ENCODE data around the gene CLINT1. TPM values are rescaled to one million over a fixed set of nuclear protein-coding genes. Genes with fewer than 3 reads are reported as not detected.

Gene CLINT1
- total and polyA plus RNA-seq, 2 of the 4 experiments (the other 2 are of a cell fraction): 144 to 146 TPM

DNA sequence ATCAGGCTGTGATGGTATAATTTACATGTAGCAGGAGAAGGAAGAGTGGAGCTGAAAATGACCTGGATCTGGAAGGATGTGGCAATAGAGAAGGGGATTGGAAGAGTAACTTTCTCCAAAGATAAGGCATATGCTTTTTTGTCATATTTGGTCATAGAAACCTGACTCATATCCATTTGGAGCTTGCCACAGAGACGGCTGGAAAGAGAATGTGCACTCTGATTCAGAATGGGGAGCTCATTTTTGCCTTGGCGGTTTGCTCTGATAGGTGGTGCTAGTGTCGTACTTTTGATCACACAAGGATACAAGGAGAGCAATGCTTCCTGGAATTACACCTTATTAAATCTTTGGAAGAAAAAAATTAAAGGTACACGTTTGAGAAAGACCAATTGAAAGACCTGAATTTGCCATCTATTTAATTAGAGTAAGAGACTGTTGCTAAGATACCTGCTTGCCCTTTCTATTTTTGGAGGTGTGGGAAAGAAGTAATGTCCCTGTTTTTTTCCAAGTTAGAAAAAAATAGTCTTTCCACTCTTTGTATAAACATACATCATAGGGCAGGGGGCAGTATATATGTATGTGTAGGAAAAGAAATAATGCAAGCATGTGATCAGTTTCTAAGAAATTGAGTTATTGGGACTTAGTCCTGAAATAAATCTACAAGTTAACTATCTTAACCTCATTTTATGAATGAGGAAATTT, 110.0 kb downstream of the CLINT1 start:
- WGBS, 2 experiments (ENCODE audit: extremely low coverage in 2 of 2, insufficient read length in 1 of 2): 40% methylated on average over 1 of the region's 4 CpGs; no CpG with 5 or more reads in 1 of the 2 experiments
- Histone ChIP-seq H3K4me2 (ENCODE audit: low read depth, low read length) (peak overlapping the region; percentile 16; the same call in 1 of the 2 replicates), H3K27ac (ENCODE audit: insufficient read depth, low read length) (no peak overlapping the region), H3K14ac (replicated peaks; ENCODE audit: low read depth, low read length) (peak overlapping the region; percentile 17; the same call in 1 of the 2 replicates), H3K23ac (ENCODE audit: low read depth, low read length) (no peak overlapping the region), H4K5ac (ENCODE audit: low read depth, low read length) (no peak overlapping the region; the same call in 1 of the 2 replicates), H4K8ac (ENCODE audit: low read depth in 2 of 2, low read length in 2 of 2) (peak overlapping the region; percentile 44 to 58; a peak in 2 of 4 replicates), H2AFZ (replicated peaks; ENCODE audit: low read length, poor library complexity) (no peak overlapping the region), H3K9ac (ENCODE audit: low read depth, low read length) (no peak overlapping the region), H2BK5ac (ENCODE audit: low read depth, low read length, poor library complexity, severe bottlenecking) (peak overlapping the region; percentile 50), H3K9me1 (ENCODE audit: insufficient read depth, low read length) (peaks cover 5% of the 10 kb centered on the region; the same call in 1 of the 2 replicates), H4K91ac (ENCODE audit: insufficient read depth, low read depth, low read length) (no peak overlapping the region), H4K20me1 (ENCODE audit: insufficient read depth, low read length) (no peaks in the 10 kb centered on the region), H3K27me3 (ENCODE audit: control insufficient read depth, insufficient read depth, low read length) (no peaks in the 10 kb centered on the region), H2BK120ac (ENCODE audit: low read depth, low read length) (no peak overlapping the region), H3K18ac (ENCODE audit: low read depth, low read length) (peak overlapping the region; percentile 75; the same call in 1 of the 2 replicates), H2BK20ac (ENCODE audit: low read depth, low read length) (no peak overlapping the region), H3K4ac (ENCODE audit: low read depth, low read length) (peak overlapping the region; percentile 65; the same call in 1 of the 2 replicates), H2AK9ac (replicated peaks; ENCODE audit: low read depth, low read length, poor library complexity) (no peak overlapping the region), H3K36me3 (ENCODE audit: control insufficient read depth, insufficient read depth, low read length) (no peaks in the 10 kb centered on the region; the same call in 1 of the 2 replicates), H3K4me1 (ENCODE audit: control insufficient read depth, insufficient read depth, low read length) (peaks cover 5% of the 10 kb centered on the region), H2AK5ac (ENCODE audit: low read depth, low read length) (no peak overlapping the region), H3K56ac (ENCODE audit: extremely low read depth, insufficient read depth, low read length) (no peak overlapping the region), H2BK15ac (ENCODE audit: low read depth, low read length) (no peak overlapping the region), H3K79me1 (ENCODE audit: low read depth in 1 of 2, low read length in 2 of 2) (peaks cover 35 to 48% of the 10 kb centered on the region in 2 experiments), H3K4me3 (ENCODE audit: insufficient read depth, low read depth, low read length) (no peak overlapping the region), H3K9me3 (ENCODE audit: control insufficient read depth, insufficient read depth, low read length) (no peaks in the 10 kb centered on the region)
- ChIA-PET CTCF (interaction anchor here (0.6 to 1.0 kb wide), 4 partner anchors 9 to 1233 kb away, joined by 3 to 4 read pairs (median 3); no protein-coding TSS in a partner anchor), POLR2A (ENCODE audit: unreplicated experiment) (no interaction called here)
- ATAC-seq (ENCODE audit: low read depth) (peak; percentile 74), DNase-seq (peak; percentile 93)
- no TSS peak for BruUV-seq (replicated peaks)
- dilution Hi-C loops (cut with HindIII; ENCODE audit: low sequenced_read_pairs, unreplicated experiment) (no loop called here), intact Hi-C loops (cut with micrococcal nuclease) (no loop called here), in situ Hi-C loops (cut with MboI; ENCODE audit: low sequenced_read_pairs) (loop anchor here (10.0 kb wide), 1 partner anchor 604 kb away; the partner anchor contains the start of gene MED7)
- 0 out of 2 replicates have a peak, but pooled peaks have one; percentile 11 for TF ChIP-seq MAFK (IDR thresholded peaks at IDR 0.05; ENCODE audit: low read depth, low read length)
- TF ChIP-seq CEBPB (IDR thresholded peaks at IDR 0.05; ENCODE audit: low read depth, low read length): peak; percentile 97
- peak; percentile 31 for TF ChIP-seq RAD21 (IDR thresholded peaks at IDR 0.05; ENCODE audit: low read length)
- no peak for TF ChIP-seq SMC3 (IDR thresholded peaks at IDR 0.05; ENCODE audit: low read depth, low read length)
- no peak for TF ChIP-seq NFE2L2 (IDR thresholded peaks at IDR 0.05; ENCODE audit: low read depth, low read length)
- TF ChIP-seq, protein P1, sequence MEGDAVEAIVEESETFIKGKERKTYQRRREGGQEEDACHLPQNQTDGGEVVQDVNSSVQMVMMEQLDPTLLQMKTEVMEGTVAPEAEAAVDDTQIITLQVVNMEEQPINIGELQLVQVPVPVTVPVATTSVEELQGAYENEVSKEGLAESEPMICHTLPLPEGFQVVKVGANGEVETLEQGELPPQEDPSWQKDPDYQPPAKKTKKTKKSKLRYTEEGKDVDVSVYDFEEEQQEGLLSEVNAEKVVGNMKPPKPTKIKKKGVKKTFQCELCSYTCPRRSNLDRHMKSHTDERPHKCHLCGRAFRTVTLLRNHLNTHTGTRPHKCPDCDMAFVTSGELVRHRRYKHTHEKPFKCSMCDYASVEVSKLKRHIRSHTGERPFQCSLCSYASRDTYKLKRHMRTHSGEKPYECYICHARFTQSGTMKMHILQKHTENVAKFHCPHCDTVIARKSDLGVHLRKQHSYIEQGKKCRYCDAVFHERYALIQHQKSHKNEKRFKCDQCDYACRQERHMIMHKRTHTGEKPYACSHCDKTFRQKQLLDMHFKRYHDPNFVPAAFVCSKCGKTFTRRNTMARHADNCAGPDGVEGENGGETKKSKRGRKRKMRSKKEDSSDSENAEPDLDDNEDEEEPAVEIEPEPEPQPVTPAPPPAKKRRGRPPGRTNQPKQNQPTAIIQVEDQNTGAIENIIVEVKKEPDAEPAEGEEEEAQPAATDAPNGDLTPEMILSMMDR (conservative IDR thresholded peaks at IDR 0.05; ENCODE audit: low read depth, low read length): peak; percentile 37; the same call in 1 of the 2 replicates
- no peak for TF ChIP-seq RFX5 (IDR thresholded peaks at IDR 0.05; ENCODE audit: low read depth, low read length)
- TF ChIP-seq CHD1 (IDR thresholded peaks at IDR 0.05; ENCODE audit: low read depth, low read length): no peak
- no peak for TF ChIP-seq BHLHE40 (IDR thresholded peaks at IDR 0.05; ENCODE audit: low read depth, low read length)
- TF ChIP-seq, protein P2, sequence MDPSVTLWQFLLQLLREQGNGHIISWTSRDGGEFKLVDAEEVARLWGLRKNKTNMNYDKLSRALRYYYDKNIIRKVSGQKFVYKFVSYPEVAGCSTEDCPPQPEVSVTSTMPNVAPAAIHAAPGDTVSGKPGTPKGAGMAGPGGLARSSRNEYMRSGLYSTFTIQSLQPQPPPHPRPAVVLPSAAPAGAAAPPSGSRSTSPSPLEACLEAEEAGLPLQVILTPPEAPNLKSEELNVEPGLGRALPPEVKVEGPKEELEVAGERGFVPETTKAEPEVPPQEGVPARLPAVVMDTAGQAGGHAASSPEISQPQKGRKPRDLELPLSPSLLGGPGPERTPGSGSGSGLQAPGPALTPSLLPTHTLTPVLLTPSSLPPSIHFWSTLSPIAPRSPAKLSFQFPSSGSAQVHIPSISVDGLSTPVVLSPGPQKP (IDR thresholded peaks at IDR 0.05; ENCODE audit: borderline replicate concordance, low read depth, low read length): no peak
- TF ChIP-seq FOS (IDR thresholded peaks at IDR 0.05; ENCODE audit: low read depth, low read length): peak; percentile 34
- no peak for TF ChIP-seq MXI1 (IDR thresholded peaks at IDR 0.05; ENCODE audit: borderline replicate concordance, low read depth, low read length)
- TF ChIP-seq POLR2A (IDR thresholded peaks at IDR 0.05; ENCODE audit: low read depth, low read length): no peak
- TF ChIP-seq MAZ (IDR thresholded peaks at IDR 0.05; ENCODE audit: borderline replicate concordance, low read depth, low read length): no peak
- TF ChIP-seq RCOR1 (IDR thresholded peaks at IDR 0.05; ENCODE audit: insufficient replicate concordance, low read length): no peak

Data from IMR-90 (cell line).